ENCODE results near the gene DOK7.

Gene DOK7

GRCh38 chr4:3501825-3502425 is 38.8 kb downstream of the DOK7 start:
- H3K4me2 ChIP-seq (ENCODE audit: low read depth, low read length) = no peak overlapping the region
- H3K79me2 ChIP-seq (ENCODE audit: low read length) = no peaks in the 10 kb centered on the region
- no peaks in the 10 kb centered on the region for H3K9me2 ChIP-seq (replicated peaks; ENCODE audit: insufficient read depth, low read length)
- H3K27ac ChIP-seq (ENCODE audit: low read length) = no peak overlapping the region
- no peak overlapping the region for H3K9ac ChIP-seq (ENCODE audit: low read length)
- no peaks in the 10 kb centered on the region for H3K27me3 ChIP-seq (replicated peaks; ENCODE audit: insufficient read depth, low read length)
- no peak overlapping the region for H2AFZ ChIP-seq (ENCODE audit: low read length)
- no peaks in the 10 kb centered on the region for H3K9me3 ChIP-seq (replicated peaks; ENCODE audit: insufficient read depth, low read length)
- no peaks in the 10 kb centered on the region for H3F3A ChIP-seq (ENCODE audit: insufficient read depth, low read length)
- no peaks in the 10 kb centered on the region for H4K20me1 ChIP-seq (ENCODE audit: insufficient read depth, low read length)
- DNase-seq = no peak
- H3K4me3 ChIP-seq (ENCODE audit: low read length) = no peak overlapping the region
- TF ChIP-seq EZH2phosphoT487 (IDR thresholded peaks at IDR 0.05; ENCODE audit: low read length) (no peak), CTCF (IDR thresholded peaks at IDR 0.05; ENCODE audit: low read length) (no peak), EZH2 (optimal IDR thresholded peaks at IDR 0.05; ENCODE audit: low read depth, low read length) (no peak)
- H3K36me3 ChIP-seq (replicated peaks; ENCODE audit: insufficient read depth, low read length) = no peaks in the 10 kb centered on the region; the same call in 1 of the 2 replicates
- H3K4me1 ChIP-seq (ENCODE audit: low read length) = no peaks in the 10 kb centered on the region

- no peak overlapping the region for H3K27ac ChIP-seq (ENCODE audit: low read length)
Measured at GRCh38 chr4:3502941-3503936, 40.1 kb downstream of the DOK7 start.

GRCh38 chr4:3505231-3505630 is 42.1 kb downstream of the DOK7 start:
- H3K36me3 ChIP-seq (replicated peaks; ENCODE audit: insufficient read depth, low read length) = no peaks in the 10 kb centered on the region; the same call in none of the 2 replicates
- H4K20me1 ChIP-seq (ENCODE audit: insufficient read depth, low read length) = no peaks in the 10 kb centered on the region
- H3K9me2 ChIP-seq (replicated peaks; ENCODE audit: insufficient read depth, low read length) = no peaks in the 10 kb centered on the region
- no peaks in the 10 kb centered on the region for H3F3A ChIP-seq (ENCODE audit: insufficient read depth, low read length)
- no peaks in the 10 kb centered on the region for H3K9me3 ChIP-seq (replicated peaks; ENCODE audit: insufficient read depth, low read length)
- H3K27ac ChIP-seq (ENCODE audit: low read length) = no peak overlapping the region
- H3K4me3 ChIP-seq (ENCODE audit: low read length) = no peak overlapping the region
- no peaks in the 10 kb centered on the region for H3K79me2 ChIP-seq (ENCODE audit: low read length)
- no peak for DNase-seq
- TF ChIP-seq EZH2 (optimal IDR thresholded peaks at IDR 0.05; ENCODE audit: low read depth, low read length) (no peak), EZH2phosphoT487 (IDR thresholded peaks at IDR 0.05; ENCODE audit: low read length) (no peak), CTCF (IDR thresholded peaks at IDR 0.05; ENCODE audit: low read length) (no peak)
- H3K9ac ChIP-seq (ENCODE audit: low read length) = no peak overlapping the region
- H3K4me1 ChIP-seq (ENCODE audit: low read length) = no peaks in the 10 kb centered on the region
- H2AFZ ChIP-seq (ENCODE audit: low read length) = no peak overlapping the region
- H3K4me2 ChIP-seq (ENCODE audit: low read depth, low read length) = no peak overlapping the region
- no peaks in the 10 kb centered on the region for H3K27me3 ChIP-seq (replicated peaks; ENCODE audit: insufficient read depth, low read length)

More at GRCh38 chr4:3502941-3503936, 40.1 kb downstream of the DOK7 start:
- no peaks in the 10 kb centered on the region for H3F3A ChIP-seq (ENCODE audit: insufficient read depth, low read length)
- no peaks in the 10 kb centered on the region for H3K27me3 ChIP-seq (replicated peaks; ENCODE audit: insufficient read depth, low read length)
- H3K9ac ChIP-seq (ENCODE audit: low read length) = no peak overlapping the region
- no peaks in the 10 kb centered on the region for H3K4me1 ChIP-seq (ENCODE audit: low read length)
- no peaks in the 10 kb centered on the region for H4K20me1 ChIP-seq (ENCODE audit: insufficient read depth, low read length)
- TF ChIP-seq EZH2 (optimal IDR thresholded peaks at IDR 0.05; ENCODE audit: low read depth, low read length) = no peak
- TF ChIP-seq CTCF (IDR thresholded peaks at IDR 0.05; ENCODE audit: low read length) = no peak
- TF ChIP-seq EZH2phosphoT487 (IDR thresholded peaks at IDR 0.05; ENCODE audit: low read length) = no peak
- no peaks in the 10 kb centered on the region; the same call in 1 of the 2 replicates for H3K36me3 ChIP-seq (replicated peaks; ENCODE audit: insufficient read depth, low read length)
- no peak for DNase-seq
- H3K79me2 ChIP-seq (ENCODE audit: low read length) = no peaks in the 10 kb centered on the region
- H3K9me2 ChIP-seq (replicated peaks; ENCODE audit: insufficient read depth, low read length) = no peaks in the 10 kb centered on the region
- no peaks in the 10 kb centered on the region for H3K9me3 ChIP-seq (replicated peaks; ENCODE audit: insufficient read depth, low read length)
- H2AFZ ChIP-seq (ENCODE audit: low read length) = no peak overlapping the region
- H3K4me2 ChIP-seq (ENCODE audit: low read depth, low read length) = no peak overlapping the region
- no peak overlapping the region for H3K4me3 ChIP-seq (ENCODE audit: low read length)

All from MM.1S (cell line).